Measurements from ENCODE around the gene CHCHD3. TPM values are rescaled to one million over a fixed set of nuclear protein-coding genes. Genes with fewer than 3 reads are reported as not detected.
"Not testable (repeated sequence)": the region's sequence is repeated elsewhere in the genome, so short reads cannot be mapped to it uniquely, and the experiment has no call there.

CHCHD3 gene
- total RNA-seq, 1 experiment from 2014 or later = 181 TPM

DNA sequence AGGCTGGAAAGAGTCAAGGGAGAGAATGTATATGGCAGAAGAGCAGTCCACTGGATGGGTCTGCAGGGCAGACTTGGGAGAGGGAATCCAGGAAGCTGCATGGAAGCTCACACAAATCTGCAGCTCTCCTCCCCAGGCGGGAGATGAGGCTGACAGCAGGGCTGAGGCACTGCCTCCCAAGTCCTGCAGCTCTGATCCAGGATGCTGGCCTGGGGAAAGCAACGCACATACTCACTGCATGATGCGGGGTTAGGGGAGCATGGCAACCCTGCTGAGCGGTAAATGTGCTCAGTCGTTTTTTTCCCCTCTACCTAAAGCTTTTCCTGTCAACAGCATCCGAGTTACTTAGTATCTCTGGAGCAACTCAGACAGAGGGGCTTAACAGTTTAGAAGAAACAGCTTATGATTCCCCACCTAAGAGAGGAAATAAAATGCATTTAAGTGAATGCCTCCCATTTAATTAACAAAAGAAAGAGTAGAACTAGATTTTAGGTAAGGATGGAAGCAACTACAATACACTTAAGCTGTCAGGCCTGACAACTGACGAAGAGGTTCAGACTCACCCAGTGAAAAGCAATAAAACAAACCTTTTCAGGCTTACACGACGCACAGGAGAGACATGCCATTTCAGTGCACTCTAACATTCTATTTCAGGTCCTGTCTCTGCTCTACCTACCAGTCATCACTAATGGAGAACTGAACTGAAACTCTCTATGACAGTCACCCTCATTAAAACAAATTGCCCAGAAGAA, 37.0 kb downstream of the CHCHD3 start:
- DNase-seq (ENCODE audit: low spot score) = no peak

DNA sequence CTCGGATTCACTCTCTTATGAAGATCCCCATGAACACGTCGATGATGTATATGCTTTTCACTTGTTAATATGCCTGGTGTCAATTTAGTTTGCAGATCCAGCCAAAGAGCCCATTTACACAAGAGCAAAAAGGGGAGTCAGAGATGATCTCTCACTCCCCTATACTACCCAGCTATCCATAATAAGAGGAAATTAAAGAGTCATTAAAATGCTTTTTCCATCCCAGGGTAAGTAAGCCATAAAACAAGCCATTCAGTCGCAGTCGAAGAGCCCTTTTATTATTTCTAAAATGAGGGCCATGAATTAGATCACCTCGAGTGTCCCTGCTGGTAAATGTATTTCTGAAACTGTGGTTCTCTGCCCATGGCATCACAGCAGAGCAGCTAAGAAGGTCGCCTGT, 41.2 kb downstream of the CHCHD3 start:
- no peak for DNase-seq (ENCODE audit: low spot score)

DNA sequence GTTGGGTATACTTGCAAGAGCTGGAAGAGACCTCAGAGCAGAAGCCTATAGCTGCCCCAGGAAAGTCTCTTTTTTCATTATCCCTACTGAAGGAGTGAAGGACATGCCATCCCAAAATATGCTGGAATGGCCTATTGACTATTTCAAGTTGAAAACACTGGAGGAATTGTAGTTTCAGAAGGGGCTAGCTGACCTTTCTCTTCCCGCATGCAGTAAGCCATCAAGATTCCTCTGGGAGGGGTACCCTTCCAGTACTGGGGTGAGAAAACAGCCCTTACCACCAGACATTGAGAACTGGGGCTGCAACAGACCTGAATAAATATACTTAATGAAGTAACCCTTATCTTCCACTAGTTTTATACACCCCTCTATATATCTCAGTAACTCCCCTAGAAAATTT, 41.7 kb downstream of the CHCHD3 start:
- no peak for DNase-seq (ENCODE audit: low spot score)

DNA sequence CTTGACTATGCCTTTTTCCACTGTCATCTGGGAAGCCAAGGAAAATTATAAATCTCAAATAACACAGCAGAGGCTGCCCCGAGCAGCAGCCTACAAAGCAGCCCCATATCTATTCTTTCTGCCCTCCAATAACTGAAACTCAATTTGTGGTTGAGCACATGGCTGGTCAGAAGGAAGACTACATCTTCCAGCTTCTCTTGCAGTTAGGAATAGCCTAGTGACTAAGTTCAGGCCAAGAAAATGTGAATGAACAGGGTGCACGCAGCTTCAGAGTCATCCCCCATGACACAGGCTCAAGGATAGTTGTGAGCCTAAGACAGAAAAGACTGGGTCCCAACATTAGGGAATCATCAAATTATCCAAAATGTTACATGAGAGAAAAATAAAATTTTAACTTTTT, 42.3 kb downstream of the CHCHD3 start:
- DNase-seq (ENCODE audit: low spot score) = no peak

DNA sequence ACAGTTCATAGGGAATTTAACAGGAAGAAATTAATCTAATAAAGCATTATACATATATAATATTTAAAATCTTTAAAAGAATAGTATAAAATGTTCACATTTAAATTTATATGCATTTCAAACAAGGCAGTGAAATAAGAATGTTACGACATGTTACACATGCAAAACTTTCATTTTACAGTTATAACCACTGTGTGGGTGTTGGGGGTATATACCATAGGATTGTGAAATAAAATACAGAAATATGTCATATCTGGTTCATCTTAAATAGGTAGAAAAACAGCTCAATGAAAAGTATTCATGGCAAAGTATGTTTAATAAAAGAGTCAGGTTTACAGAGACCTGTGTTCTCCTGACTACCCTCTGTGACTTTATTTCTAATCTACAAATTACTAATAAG, 45.6 kb downstream of the CHCHD3 start:
- no peak for DNase-seq (ENCODE audit: low spot score)

DNA sequence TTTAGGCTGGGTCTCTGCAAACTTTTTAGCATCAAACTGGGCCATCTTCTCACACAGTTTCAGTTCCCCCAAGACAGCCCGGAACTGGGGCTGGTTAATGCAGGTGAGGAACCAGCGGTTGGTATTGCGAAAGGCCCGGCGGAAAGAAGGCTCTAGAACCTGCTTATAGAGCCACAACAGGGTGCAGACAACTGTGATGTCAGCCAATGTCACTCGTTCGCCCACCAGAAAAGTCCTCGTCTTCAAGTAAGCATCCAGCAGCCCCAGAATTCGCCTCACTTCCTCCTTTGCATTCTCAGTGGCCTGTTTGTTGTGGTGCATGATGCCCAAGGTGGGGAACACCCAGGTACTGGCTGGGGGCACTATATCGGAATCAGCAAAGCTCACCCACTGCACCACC, 46.6 kb downstream of the CHCHD3 start:
- DNase-seq (ENCODE audit: low spot score) = not testable (repeated sequence)

DNA sequence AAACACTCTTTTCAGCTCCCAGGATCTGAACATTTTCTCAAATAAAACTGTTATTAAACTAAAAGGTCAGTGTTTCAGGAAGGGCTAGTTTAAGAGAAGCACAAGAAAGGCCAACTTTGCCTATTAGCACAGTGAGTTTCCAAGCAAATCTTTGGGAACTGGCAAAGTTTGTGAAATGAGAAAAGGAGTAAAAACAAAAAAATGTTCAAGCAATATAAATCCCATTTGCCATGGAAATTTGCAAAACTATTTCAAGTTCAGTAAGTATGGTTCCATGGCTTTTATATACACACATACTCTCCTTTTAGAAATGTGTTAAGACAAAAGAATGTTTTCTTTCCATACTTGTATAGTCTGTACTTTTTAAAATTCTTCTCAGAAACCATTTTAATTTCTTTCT, 51.5 kb downstream of the CHCHD3 start:
- DNase-seq (ENCODE audit: low spot score) = no peak

DNA sequence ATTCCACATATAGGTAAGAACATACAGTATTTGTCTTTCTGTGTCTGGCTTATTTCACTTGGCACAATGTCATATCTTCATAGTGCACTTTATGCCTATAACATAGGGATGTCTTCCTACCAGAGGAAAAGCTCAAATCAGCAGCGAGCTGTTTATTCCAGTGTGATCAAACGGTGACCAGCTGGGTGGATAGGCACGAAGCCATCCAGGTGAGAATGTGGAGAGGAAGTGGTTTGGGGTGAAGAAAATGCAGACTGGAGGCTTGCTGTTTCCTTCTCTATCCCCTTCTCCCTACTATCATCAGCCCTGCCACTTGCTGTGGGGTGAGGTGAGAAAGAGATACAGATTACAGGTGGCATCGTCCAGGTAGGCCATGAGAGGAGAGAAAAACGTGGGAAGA, 52.4 kb downstream of the CHCHD3 start:
- no peak for DNase-seq (ENCODE audit: low spot score)

DNA sequence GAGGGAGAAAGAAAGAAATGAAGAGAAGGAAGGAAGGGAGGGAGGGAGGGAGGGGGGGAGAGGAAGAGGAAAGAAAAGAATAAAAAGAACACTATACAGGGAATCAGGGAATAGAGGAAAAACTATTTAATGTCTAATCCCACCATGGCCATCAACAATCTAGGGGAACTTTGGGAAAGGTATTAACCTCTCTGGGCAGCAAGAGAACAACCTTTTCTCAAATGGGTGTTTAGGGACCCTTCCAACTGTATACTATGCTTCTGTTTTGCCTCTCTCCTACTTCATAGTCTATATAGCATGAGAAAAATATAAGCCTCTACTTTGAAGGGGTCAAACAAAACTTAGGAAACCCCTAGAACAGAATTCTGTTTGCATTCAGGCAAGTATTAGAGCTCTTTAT, 54.5 kb downstream of the CHCHD3 start:
- no peak for DNase-seq (ENCODE audit: low spot score)

DNA sequence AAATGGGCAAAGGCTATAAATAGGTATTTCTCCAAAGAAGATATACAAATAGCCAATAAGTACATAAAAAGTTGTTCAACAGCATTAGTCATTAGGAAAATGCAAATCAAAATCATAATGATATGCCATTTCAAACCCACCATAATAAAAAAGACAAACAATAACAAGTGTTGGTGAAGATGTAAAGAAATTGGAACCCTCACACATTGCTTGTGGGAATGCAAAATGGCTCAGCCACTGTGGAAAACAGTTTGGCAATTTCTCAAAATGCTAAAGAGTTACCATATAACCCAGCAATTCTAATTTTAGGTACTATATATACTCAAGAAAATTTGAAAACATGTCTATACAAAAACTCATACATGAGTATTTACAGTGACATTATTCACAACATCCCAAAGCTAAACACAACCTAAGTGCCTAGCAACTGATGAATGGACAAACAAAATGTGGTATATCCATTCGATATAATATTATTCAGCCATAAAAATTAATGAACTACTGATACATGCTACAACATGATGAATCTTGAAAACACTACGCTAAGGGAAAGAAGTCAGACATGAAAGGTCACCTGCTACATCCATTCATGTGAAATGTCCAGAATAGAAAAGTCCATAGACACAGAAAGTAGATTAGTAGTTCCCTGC, 55.6 kb downstream of the CHCHD3 start:
- no peak for DNase-seq (ENCODE audit: low spot score)

DNA sequence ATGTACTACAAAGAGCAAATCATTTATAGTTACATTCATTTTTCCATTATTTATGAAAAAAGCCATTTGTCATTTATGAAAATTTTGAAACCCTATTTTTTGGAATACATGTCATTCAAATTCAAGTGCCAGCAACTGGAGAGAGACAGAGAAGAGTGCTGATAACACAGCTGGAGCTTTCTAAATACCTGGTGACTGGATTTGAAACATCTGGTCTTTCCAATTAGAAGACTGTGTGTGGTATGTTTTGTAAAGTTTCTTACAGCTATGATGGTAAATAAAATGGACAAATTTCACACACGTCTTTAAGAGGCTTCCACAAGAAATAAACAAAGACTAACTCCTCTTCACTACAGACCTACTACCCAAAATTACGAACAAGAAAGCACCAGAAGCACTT, 56.8 kb downstream of the CHCHD3 start:
- DNase-seq (ENCODE audit: low spot score) = no peak

DNA sequence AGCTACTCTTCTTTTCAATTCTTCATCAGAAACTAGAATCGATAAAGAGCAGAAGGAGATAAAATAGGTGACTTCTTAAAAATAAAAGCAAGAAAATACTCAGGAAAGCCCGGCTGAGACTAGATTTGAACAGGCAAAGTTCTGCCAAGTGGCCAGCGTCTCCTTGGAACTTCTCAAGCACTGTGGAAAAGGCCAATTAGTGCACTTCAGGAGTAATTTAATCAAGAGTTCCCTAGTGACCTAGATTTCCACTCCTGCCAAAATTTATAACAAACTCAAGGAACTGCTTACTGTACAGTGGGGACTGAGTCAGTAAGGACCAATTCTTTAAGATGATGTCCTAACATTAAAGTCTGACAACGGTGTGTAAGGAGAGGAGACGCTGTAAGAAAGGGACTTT, 57.3 kb downstream of the CHCHD3 start:
- no peak for DNase-seq (ENCODE audit: low spot score)

DNA sequence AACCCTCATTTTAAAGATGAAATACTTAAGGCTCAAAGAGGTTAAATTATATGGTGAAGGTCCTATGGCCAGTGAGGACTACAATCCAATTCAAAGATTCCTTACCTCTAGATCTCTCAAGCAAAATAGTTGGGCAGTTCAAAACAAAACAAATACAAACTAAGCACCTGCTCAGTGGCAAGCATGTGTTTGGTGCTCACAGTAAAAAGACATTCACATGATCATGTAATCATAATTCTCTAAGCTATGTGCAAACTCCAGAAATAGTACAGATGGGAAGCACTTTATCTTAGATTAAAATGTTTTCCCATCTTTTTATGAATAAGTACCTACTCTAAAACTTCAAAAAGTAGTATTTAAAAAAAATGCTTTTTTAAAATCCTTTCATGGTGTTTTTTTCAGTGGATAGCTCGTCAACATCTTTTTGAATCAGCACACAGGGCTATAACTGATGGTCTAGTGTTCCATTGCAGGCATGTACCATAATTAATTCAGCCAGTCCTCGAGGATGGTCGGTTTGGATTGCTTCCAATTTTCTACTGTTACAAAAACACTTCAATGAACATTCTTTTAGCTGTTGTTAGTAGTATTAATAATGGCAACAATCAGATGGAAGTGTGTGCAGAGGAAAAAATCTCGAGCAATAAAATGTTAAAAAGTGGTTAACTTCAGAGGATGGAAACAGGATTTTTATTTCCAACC, 58.4 kb downstream of the CHCHD3 start:
- DNase-seq (ENCODE audit: low spot score) = no peak

DNA sequence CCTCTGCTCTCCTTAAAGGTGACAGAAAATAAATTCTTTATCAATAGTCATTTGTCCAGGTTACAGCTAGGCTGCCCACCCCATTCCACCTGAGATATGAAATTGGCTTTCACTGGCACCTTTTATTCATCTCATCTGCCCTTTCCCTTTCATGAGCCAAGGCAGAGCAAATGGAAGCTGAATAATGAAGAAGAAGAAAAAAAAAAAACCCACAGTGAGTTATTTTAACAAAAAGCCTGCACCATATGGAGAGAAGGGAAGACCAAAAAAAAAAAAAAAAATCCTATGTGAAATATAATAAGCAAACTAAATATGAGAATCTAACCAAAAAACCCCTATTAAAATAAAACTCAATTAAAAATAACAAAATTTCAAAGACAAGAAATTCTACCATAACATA, 59.2 kb downstream of the CHCHD3 start:
- no peak for DNase-seq (ENCODE audit: low spot score)

DNA sequence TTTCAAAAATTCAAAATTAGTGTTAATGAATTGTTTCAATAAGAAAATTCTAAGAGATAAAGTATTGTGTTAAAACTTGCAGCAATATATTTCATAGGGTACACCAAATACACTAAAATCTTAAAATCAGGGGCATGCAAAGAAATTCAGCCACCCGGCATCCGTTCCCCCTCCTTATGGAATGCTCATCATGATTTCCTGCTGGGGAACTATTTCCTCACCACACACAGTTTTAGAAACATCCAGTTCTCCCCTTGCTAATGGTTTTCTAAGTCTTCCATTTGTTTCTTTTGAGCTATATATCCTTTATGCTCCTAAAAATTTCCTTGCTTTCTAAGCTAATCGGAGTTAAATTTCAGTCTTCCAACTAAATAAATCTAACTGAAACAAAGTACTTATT, 60.7 kb downstream of the CHCHD3 start:
- no peak for DNase-seq (ENCODE audit: low spot score)

DNA sequence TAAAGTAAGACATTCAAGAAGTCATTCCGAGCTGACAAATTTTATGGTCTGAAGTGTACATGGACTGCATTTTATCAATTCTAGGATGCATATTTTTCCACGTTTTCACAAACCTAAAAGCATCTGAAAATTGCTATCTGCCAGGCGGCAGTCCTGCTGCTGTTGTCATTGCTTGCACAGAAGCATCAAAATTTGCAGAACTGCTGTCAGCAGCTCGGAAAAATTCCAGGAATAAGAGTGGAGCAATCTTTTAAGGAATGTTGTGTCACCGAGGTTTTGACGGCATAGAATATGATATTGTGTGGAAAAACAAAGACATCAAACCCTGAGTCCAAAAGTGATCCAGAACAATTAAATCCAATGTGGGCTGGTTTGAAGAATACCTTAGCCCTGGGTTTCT, 61.4 kb downstream of the CHCHD3 start:
- DNase-seq (ENCODE audit: low spot score) = no peak

DNA sequence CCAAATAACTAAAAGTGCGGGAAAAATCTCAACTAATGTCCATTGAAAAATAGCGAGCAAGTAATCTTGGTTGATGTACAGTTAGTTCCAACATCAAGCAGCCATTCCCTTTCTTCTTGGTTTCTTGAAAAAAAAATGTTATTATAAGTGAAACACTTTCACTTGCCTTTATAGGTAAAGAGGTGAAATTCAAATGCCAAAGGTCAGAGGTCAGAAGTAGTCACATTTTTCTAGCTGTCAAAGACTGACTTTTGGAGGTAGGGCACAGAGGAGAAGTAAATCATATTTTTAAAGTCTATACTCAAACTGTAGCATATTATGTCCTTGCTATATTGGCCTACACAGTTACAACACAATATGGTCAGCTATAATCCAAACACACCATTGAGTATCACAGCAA, 62.3 kb downstream of the CHCHD3 start:
- DNase-seq (ENCODE audit: low spot score) = no peak

DNA sequence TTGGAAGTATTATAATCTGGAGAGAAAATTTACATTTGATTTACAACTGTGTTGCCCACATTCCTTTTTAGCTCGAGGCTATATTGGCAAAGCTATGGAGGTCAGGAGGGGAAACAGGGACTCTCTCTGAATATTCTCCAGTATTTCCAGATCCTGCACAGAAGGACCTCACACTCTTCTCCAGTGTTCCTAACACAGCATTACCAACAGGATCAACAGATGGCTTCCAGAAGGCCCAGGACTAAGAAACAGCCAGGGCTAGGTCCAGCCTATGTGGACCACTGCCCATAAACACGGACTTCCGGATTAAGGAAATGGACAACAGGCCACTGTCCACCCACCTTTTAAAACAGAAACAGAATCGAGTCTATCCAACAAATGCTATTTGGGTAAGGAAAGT, 65.3 kb downstream of the CHCHD3 start:
- no peak for DNase-seq (ENCODE audit: low spot score)

DNA sequence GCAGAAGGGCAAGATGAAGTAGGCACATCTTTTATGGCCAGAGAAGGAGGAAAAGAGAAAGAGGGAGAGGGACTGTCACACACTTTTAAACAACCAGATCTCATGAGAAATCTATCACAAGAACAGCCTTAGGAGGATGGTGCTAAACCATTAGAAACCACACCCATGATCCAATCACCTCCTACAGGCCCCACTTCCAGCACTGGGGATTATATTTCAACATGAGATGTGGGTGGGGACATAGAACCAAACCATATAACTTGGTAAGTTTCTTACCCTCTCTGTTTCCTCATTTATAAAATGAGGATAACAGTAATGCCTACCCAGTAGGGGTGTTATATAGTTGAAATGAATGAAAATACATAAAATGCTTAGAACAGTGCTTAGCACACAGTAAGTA, 66.0 kb downstream of the CHCHD3 start:
- DNase-seq (ENCODE audit: low spot score) = no peak

DNA sequence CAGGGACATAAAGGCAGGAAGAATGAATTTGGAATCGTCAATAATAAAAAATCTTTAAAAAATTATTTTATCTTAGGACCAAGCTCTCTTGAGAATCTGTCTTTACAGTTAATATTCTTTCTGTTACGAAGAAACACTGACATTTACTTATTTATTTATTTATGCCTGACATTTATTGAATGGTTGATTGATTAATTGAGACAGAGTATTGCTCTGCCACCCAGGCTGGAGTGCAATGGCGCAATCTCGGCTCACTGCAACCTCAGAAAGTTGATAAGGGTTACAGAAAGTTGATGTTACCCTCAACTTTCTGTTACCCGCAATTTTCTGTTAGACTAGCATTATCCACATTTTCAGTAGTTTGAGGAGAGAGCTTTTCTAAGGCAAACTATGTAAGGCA, 70.1 kb downstream of the CHCHD3 start:
- no peak for DNase-seq (ENCODE audit: low spot score)

DNA sequence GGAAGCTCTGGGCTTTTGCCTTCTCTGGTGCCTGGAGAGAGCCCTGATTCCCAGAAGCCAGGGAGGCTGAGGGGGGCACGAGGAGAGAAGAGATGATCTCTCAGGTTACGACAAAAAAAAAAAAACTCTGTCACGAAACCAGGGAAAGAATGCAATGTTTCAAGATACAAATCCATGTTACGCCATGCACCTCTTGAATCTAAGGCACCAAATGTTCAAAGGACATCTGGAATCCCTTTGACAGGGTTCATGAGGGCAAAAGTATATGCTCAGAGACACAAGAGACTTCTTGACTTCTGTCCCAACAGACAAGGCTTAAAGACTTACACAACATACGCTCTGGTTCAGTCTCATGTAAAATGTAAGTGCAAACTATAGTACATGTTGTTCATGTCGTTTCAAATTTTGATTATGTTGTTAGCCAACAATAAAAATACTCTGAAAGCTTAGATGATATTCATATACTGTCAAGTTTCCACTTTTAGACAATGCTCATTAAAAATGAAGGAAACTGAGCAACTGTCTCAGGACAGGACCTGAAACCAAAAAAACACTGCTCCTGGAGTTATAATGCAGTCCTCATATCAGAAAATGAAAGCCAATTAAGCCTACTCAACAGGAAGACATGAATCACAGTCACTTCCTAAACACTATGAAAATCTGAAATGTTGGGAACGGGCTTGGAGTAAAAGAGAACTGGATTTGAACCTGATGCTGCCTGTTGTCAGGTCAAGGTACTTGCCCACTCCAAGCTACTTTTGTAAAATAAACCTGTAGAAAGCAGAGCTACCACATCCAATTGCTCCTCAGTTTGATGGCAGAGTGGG, 72.3 kb downstream of the CHCHD3 start:
- DNase-seq (ENCODE audit: low spot score) = no peak

DNA sequence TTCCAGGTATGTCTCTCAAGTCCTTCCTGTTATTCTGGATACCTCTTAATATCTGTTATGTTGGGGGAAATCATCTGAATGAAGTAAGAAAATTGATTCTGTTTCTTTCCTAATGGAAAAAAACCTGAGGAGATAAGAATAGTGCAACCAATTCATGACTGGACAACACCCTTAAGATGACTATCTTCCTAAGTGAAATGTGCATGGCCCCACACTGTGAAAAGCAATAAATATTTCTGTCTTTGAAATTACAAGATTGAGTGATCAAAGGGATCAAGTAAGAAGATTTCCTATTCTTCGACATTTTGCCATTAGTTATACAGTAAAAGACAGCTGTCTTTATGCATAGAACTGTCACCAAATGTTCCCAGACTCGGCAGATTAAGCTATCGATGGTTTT, 73.9 kb downstream of the CHCHD3 start:
- no peak for DNase-seq (ENCODE audit: low spot score)

Data from A172 (cell line).